Esophagus squamous epithelium (tissue), 5 donors: Measurements from ENCODE around the gene RABGAP1L. TPM values are rescaled to one million over a fixed set of nuclear protein-coding genes. Genes with fewer than 3 reads are reported as not detected.
"Not testable (repeated sequence)": the region's sequence is repeated elsewhere in the genome, so short reads cannot be mapped to it uniquely, and the experiment has no call there.

Experiments
- DNase-seq: peaks from one replicate; lab custom pipeline; 2025; lab: John Stamatoyannopoulos, UW
- H3K27ac ChIP-seq, 4 donors: fragments of 200-600 bp; sonication (generic); one replicate each; pipeline ENCODE4 v1.5.1; 2016 to 2019; ENCODE audit warnings: mild to moderate bottlenecking in 1 of 4
- H3K27me3 ChIP-seq, 4 donors: fragments of 200-600 bp; sonication (generic); 1 replicate in 3 of 4; 2 replicates in 1 of 4; pipeline versions ENCODE4 v1.5.1 to v1.6.0; 2017 to 2021; ENCODE audit warnings: antibody characterized with exemption in 1 of 4
- H3K36me3 ChIP-seq, 3 donors: fragments of 200-600 bp; sonication (generic); one replicate each; pipeline ENCODE4 v1.5.1; 2016 to 2019
- H3K4me1 ChIP-seq, 3 donors: fragments of 200-600 bp; sonication (generic); one replicate each; pipeline ENCODE4 v1.5.1; 2017 to 2019
- H3K4me3 ChIP-seq, 4 donors: fragments of 200-600 bp; sonication (generic); 1 replicate in 3 of 4; 2 replicates in 1 of 4; pipeline ENCODE4 v1.5.1; 2016 to 2019; ENCODE audit warnings: mild to moderate bottlenecking in 2 of 4, moderate library complexity in 1 of 4
- H3K9me3 ChIP-seq, 3 donors: fragments of 200-600 bp; sonication (generic); one replicate each; pipeline ENCODE4 v1.5.1; 2016 to 2019
- CTCF ChIP-seq, 6 experiments: fragments of 450-650 bp in 4 of 6; fragments of 200-600 bp in 2 of 6; sonication (generic) in 2 of 6; IDR thresholded peaks; one replicate each; pipeline ENCODE4 v1.5.1; 2016 to 2019; ENCODE audit warnings: antibody characterized with exemption in 6 of 6, mild to moderate bottlenecking in 4 of 6, moderate library complexity in 4 of 6
- POLR2A ChIP-seq, 4 donors: fragments of 450-650 bp; IDR thresholded peaks; one replicate each; pipeline ENCODE4 v1.6.1; 2017; ENCODE audit warnings: antibody characterized with exemption in 4 of 4, mild to moderate bottlenecking in 4 of 4, moderate library complexity in 3 of 4
- WGBS, 2 donors: methylation state at CpG; one replicate each; pipeline ENCODE4 v1.1.5; 2018; 5-methylcytosine and 5-hydroxymethylcytosine counted together
- intact Hi-C: fragments of 100-400 bp; cut with DNase I; formaldehyde crosslinking; loops from one replicate; pipeline ENCODE4 v1.15.0; 2022
- total RNA-seq, 4 donors: library from RNA; depleted of rRNA; stranded (reverse); fragments of >200 nt; gene quantifications; one replicate each; pipeline ENCODE4 v1.1.0, GENCODE V29; 2016
- donor health status: DM: yes; HTN: yes; CAD: no.

The RABGAP1L gene
- total RNA-seq, 4 donors from 2014 or later = 35.7 to 45.6 (median 41.0) TPM

GRCh38 chr1:174324939-174325338 lies 165.6 kb downstream of the RABGAP1L start:
- Histone ChIP-seq H3K4me1 (peaks cover 0 to 5% (median 0%) of the 10 kb centered on the region in 3 donors), H3K27ac (no peak overlapping the region), H3K27me3 (no peaks in the 10 kb centered on the region), H3K36me3 (peaks cover 0 to 33% (median 0%) of the 10 kb centered on the region in 3 donors), H3K9me3 (peaks cover 0 to 30% (median 12%) of the 10 kb centered on the region in 3 donors), H3K4me3 (no peak overlapping the region)
- 46 to 50% methylated on average over 1 of the region's 1 CpG for WGBS, 2 donors
- TF ChIP-seq POLR2A (IDR thresholded peaks at IDR 0.05) (no peak), CTCF (IDR thresholded peaks at IDR 0.05) (no peak)
- intact Hi-C loops = no loop called here
- no peak for DNase-seq

- TF ChIP-seq CTCF (IDR thresholded peaks at IDR 0.05) = no peak
- TF ChIP-seq POLR2A (IDR thresholded peaks at IDR 0.05) = no peak
- peaks cover 0 to 18% (median 10%) of the 10 kb centered on the region in 3 donors for H3K9me3 ChIP-seq
- 95 to 97% methylated on average over 3 of the region's 3 CpGs for WGBS, 2 donors
Measured at GRCh38 chr1:174326278-174326677, 167.0 kb downstream of the RABGAP1L start.

GRCh38 chr1:174333437-174333836 lies 174.1 kb downstream of the RABGAP1L start:
- no peaks in the 10 kb centered on the region for H3K36me3 ChIP-seq
- WGBS, 2 donors = 87 to 92% methylated on average over 6 of the region's 6 CpGs
- no peaks in the 10 kb centered on the region for H3K4me1 ChIP-seq
- DNase-seq = no peak
- intact Hi-C loops = no loop called here
- no peak overlapping the region for H3K4me3 ChIP-seq
- H3K27me3 ChIP-seq = no peaks in the 10 kb centered on the region
- H3K9me3 ChIP-seq = no peaks in the 10 kb centered on the region
- no peak overlapping the region for H3K27ac ChIP-seq
- TF ChIP-seq POLR2A (IDR thresholded peaks at IDR 0.05) (no peak), CTCF (IDR thresholded peaks at IDR 0.05) (no peak)

More at GRCh38 chr1:174326278-174326677, 167.0 kb downstream of the RABGAP1L start:
- intact Hi-C loops = no loop called here
- Histone ChIP-seq H3K27me3 (no peaks in the 10 kb centered on the region), H3K27ac (no peak overlapping the region), H3K4me3 (no peak overlapping the region), H3K4me1 (peaks cover 0 to 5% (median 0%) of the 10 kb centered on the region in 3 donors), H3K36me3 (peaks cover 0 to 19% (median 0%) of the 10 kb centered on the region in 3 donors)
- no peak for DNase-seq

GRCh38 chr1:174337000-174337681 lies 177.8 kb downstream of the RABGAP1L start:
- intact Hi-C loops = no loop called here
- H3K9me3 ChIP-seq = no peaks in the 10 kb centered on the region
- no peaks in the 10 kb centered on the region for H3K4me1 ChIP-seq
- H3K27ac ChIP-seq = no peak overlapping the region
- WGBS, 2 donors = 89 to 96% methylated on average over 4 of the region's 4 CpGs
- H3K4me3 ChIP-seq = no peak overlapping the region
- DNase-seq = no peak
- no peaks in the 10 kb centered on the region for H3K36me3 ChIP-seq
- H3K27me3 ChIP-seq = no peaks in the 10 kb centered on the region
- TF ChIP-seq CTCF (IDR thresholded peaks at IDR 0.05) (no peak), POLR2A (IDR thresholded peaks at IDR 0.05) (no peak)

- H3K9me3 ChIP-seq, DNase-seq, H3K36me3 ChIP-seq, H3K27me3 ChIP-seq, H3K27ac ChIP-seq, H3K4me3 ChIP-seq, intact Hi-C loops, H3K4me1 ChIP-seq: not testable (repeated sequence)
- 95 to 100% methylated on average over 1 of the region's 1 CpG for WGBS, 2 donors
Measured at GRCh38 chr1:174340404-174340803, 181.1 kb downstream of the RABGAP1L start.
